Measurements from ENCODE around the gene CTNNA3. TPM values are rescaled to one million over a fixed set of nuclear protein-coding genes. Genes with fewer than 3 reads are reported as not detected.

CTNNA3 gene
- total and polyA plus RNA-seq, 4 experiments from 2014 or later: not detected

DNA sequence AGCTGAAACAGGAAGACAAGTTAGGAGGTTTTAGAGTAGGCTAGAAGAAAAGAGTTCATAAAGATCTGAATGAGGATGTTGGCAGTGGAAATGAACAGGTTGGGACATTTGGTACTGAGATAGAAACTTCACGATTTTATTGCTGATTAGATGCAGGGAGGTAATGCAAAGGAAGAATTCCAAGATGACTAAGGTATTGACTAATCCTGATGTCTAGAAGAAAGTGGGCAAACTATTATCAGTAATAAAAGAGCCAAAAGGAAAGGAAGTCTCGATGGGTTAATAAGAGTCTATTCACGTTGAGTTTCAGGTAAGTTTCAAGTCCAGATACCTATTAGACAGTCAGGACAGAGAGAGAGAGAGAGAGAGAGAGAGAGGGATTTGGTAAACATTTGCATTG lies 1401.5 kb downstream of the CTNNA3 start:
- ChIA-PET CTCF (ENCODE audit: partially characterized antibody) (no interaction called here), POLR2A (ENCODE audit: partially characterized antibody) (no interaction called here)
- no peaks in the 10 kb centered on the region for H3K27me3 ChIP-seq (ENCODE audit: insufficient read depth, low read length)
- no peaks in the 10 kb centered on the region for H3K9me3 ChIP-seq (ENCODE audit: control insufficient read depth in 1 of 2, low read length in 2 of 2)
- no peaks in the 10 kb centered on the region for H3K4me1 ChIP-seq (ENCODE audit: insufficient read depth, low read length)
- no peaks in the 10 kb centered on the region for H3K36me3 ChIP-seq (ENCODE audit: insufficient read depth, low read length)
- no peak overlapping the region for H3K4me3 ChIP-seq (ENCODE audit: low read length in 2 of 2)
- H3K9me3 Mint-ChIP-seq: peaks cover 0 to 3% (median 0%) of the 10 kb centered on the region in 8 donors
- H3K27me3 Mint-ChIP-seq: no peaks in the 10 kb centered on the region
- H3K27ac ChIP-seq (ENCODE audit: low read depth, low read length): no peak overlapping the region
- H3K27ac Mint-ChIP-seq: no peak overlapping the region
- no peaks in the 10 kb centered on the region for H3K4me1 Mint-ChIP-seq
- H3K36me3 Mint-ChIP-seq: no peaks in the 10 kb centered on the region
- no peak overlapping the region for H3K4me3 Mint-ChIP-seq
- intact Hi-C loops (cut with micrococcal nuclease): no loop called here
- DNase-seq: no peak

DNA sequence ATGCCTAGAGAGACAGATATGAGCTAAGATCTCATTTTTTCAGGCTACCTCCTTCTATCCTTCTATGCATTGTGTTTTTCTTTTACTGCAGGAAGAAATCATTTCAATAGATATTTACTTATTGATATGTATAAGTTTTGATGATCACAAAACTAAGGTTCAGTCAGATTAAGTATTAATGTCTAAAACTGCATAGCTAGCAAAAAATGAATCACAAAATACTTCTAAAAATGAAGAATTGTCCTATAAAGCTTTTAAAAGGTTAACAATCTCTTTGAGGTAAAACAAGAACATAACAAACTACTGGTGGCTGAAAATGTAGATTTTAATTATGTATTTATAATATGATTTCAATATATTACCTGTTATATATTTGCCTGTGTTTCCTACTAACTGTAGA lies 1403.1 kb downstream of the CTNNA3 start:
- Histone ChIP-seq H3K4me1 (ENCODE audit: insufficient read depth, low read length) (no peaks in the 10 kb centered on the region), H3K27me3 (ENCODE audit: insufficient read depth, low read length) (no peaks in the 10 kb centered on the region), H3K36me3 (ENCODE audit: insufficient read depth, low read length) (no peaks in the 10 kb centered on the region), H3K27ac (ENCODE audit: low read depth, low read length) (no peak overlapping the region), H3K4me3 (ENCODE audit: low read length in 2 of 2) (no peak overlapping the region), H3K9me3 (ENCODE audit: control insufficient read depth in 1 of 2, low read length in 2 of 2) (no peaks in the 10 kb centered on the region)
- H3K4me1 Mint-ChIP-seq: no peaks in the 10 kb centered on the region
- intact Hi-C loops (cut with micrococcal nuclease): no loop called here
- no peaks in the 10 kb centered on the region for H3K27me3 Mint-ChIP-seq
- no peak overlapping the region for H3K4me3 Mint-ChIP-seq
- DNase-seq: no peak
- no peaks in the 10 kb centered on the region for H3K36me3 Mint-ChIP-seq
- ChIA-PET CTCF (ENCODE audit: partially characterized antibody) (no interaction called here), POLR2A (ENCODE audit: partially characterized antibody) (no interaction called here)
- no peak overlapping the region for H3K27ac Mint-ChIP-seq
- H3K9me3 Mint-ChIP-seq: peaks cover 0 to 3% (median 0%) of the 10 kb centered on the region in 8 donors

- ChIA-PET POLR2A (ENCODE audit: partially characterized antibody) (no interaction called here), CTCF (ENCODE audit: partially characterized antibody) (no interaction called here)
- H3K4me3 ChIP-seq (ENCODE audit: low read length in 2 of 2): no peak overlapping the region
- H3K9me3 ChIP-seq (ENCODE audit: control insufficient read depth in 1 of 2, low read length in 2 of 2): no peaks in the 10 kb centered on the region
- no peaks in the 10 kb centered on the region for H3K36me3 ChIP-seq (ENCODE audit: insufficient read depth, low read length)
- Mint-ChIP-seq H3K27me3 (no peaks in the 10 kb centered on the region), H3K4me3 (no peak overlapping the region), H3K9me3 (peaks cover 0 to 3% (median 0%) of the 10 kb centered on the region in 8 donors), H3K36me3 (no peaks in the 10 kb centered on the region), H3K27ac (no peak overlapping the region), H3K4me1 (no peaks in the 10 kb centered on the region)
- no peaks in the 10 kb centered on the region for H3K4me1 ChIP-seq (ENCODE audit: insufficient read depth, low read length)
- no peak for DNase-seq
- intact Hi-C loops (cut with micrococcal nuclease): no loop called here
- H3K27me3 ChIP-seq (ENCODE audit: insufficient read depth, low read length): no peaks in the 10 kb centered on the region
- no peak overlapping the region for H3K27ac ChIP-seq (ENCODE audit: low read depth, low read length)
These were observed 1403.5 kb downstream of the CTNNA3 start for GRCh38 chr10:66292456-66292855.

DNA sequence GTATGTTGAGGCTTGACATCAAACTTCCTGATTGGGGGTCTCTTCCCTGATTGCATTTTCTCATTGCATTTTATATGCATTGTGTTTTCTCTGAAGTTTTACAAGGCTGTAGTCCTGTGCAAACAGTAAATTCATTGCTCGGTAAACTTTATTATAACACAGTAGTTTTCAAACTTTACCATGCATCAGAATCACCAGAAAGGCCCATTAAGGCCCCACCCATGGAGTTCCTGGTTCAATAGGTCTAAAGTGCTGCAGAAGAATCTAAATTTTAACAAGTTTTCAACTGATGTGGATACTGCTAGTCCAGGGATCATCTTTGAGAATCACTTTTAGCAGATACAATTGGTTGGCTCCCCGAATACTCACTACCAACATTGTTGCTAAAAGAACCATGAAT lies 1404.9 kb downstream of the CTNNA3 start:
- Mint-ChIP-seq H3K27ac (no peak overlapping the region), H3K4me3 (no peak overlapping the region), H3K4me1 (no peaks in the 10 kb centered on the region), H3K27me3 (no peaks in the 10 kb centered on the region), H3K36me3 (no peaks in the 10 kb centered on the region), H3K9me3 (peaks cover 0 to 3% (median 0%) of the 10 kb centered on the region in 8 donors)
- Histone ChIP-seq H3K4me1 (ENCODE audit: insufficient read depth, low read length) (no peaks in the 10 kb centered on the region), H3K4me3 (ENCODE audit: low read length in 2 of 2) (no peak overlapping the region), H3K36me3 (ENCODE audit: insufficient read depth, low read length) (no peaks in the 10 kb centered on the region), H3K9me3 (ENCODE audit: control insufficient read depth in 1 of 2, low read length in 2 of 2) (no peaks in the 10 kb centered on the region), H3K27me3 (ENCODE audit: insufficient read depth, low read length) (no peaks in the 10 kb centered on the region), H3K27ac (ENCODE audit: low read depth, low read length) (no peak overlapping the region)
- ChIA-PET CTCF (ENCODE audit: partially characterized antibody) (no interaction called here), POLR2A (ENCODE audit: partially characterized antibody) (no interaction called here)
- no peak for DNase-seq
- intact Hi-C loops (cut with micrococcal nuclease): no loop called here

GRCh38 chr10:66284621-66285020 lies 1411.4 kb downstream of the CTNNA3 start:
- POLR2A ChIA-PET (ENCODE audit: partially characterized antibody): no interaction called here
- Mint-ChIP-seq H3K9me3 (peaks cover 0 to under 1% (median 0%) of the 10 kb centered on the region in 8 donors), H3K27me3 (no peaks in the 10 kb centered on the region), H3K36me3 (no peaks in the 10 kb centered on the region), H3K4me1 (no peaks in the 10 kb centered on the region), H3K27ac (no peak overlapping the region), H3K4me3 (no peak overlapping the region)
- Histone ChIP-seq H3K27me3 (ENCODE audit: insufficient read depth, low read length) (no peaks in the 10 kb centered on the region), H3K4me1 (ENCODE audit: insufficient read depth, low read length) (no peaks in the 10 kb centered on the region), H3K36me3 (ENCODE audit: insufficient read depth, low read length) (no peaks in the 10 kb centered on the region), H3K4me3 (ENCODE audit: low read length in 2 of 2) (no peak overlapping the region), H3K9me3 (ENCODE audit: control insufficient read depth in 1 of 2, low read length in 2 of 2) (no peaks in the 10 kb centered on the region), H3K27ac (ENCODE audit: low read depth, low read length) (no peak overlapping the region)
- CTCF ChIA-PET (ENCODE audit: partially characterized antibody): no interaction called here
- intact Hi-C loops (cut with micrococcal nuclease): no loop called here
- no peak for DNase-seq

DNA sequence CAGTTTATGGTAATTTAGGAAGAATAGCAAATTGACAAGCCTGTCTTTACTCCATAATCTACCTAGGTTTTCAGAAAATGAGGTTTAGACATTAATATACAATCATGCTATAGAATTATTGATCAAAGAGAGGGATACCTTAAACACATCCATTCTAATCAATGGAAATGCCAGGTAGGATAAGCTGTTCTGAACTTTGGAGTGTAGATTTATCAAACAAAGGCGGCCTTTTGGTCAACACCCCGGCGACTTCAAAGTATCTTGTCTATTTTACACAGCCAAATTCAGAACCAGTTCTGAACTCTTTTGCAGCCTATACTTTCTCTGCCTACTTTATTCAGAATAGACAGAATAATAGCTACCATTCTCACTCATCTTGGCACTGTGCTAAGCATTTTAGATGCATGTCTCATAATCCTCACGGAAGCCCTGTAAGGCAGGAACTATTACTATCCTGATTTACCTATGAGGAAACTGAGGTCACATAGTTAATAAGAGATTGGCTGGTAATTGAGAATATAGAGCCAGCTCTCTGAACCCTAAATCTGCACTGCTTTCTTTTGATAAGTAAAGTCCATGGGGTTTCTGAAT lies 1412.0 kb downstream of the CTNNA3 start:
- no peaks in the 10 kb centered on the region for H3K4me1 Mint-ChIP-seq
- no peak for DNase-seq
- Histone ChIP-seq H3K36me3 (ENCODE audit: insufficient read depth, low read length) (no peaks in the 10 kb centered on the region), H3K27me3 (ENCODE audit: insufficient read depth, low read length) (no peaks in the 10 kb centered on the region), H3K27ac (ENCODE audit: low read depth, low read length) (no peak overlapping the region), H3K9me3 (ENCODE audit: control insufficient read depth in 1 of 2, low read length in 2 of 2) (no peaks in the 10 kb centered on the region), H3K4me1 (ENCODE audit: insufficient read depth, low read length) (no peaks in the 10 kb centered on the region), H3K4me3 (ENCODE audit: low read length in 2 of 2) (no peak overlapping the region)
- intact Hi-C loops (cut with micrococcal nuclease): no loop called here
- ChIA-PET POLR2A (ENCODE audit: partially characterized antibody) (no interaction called here), CTCF (ENCODE audit: partially characterized antibody) (no interaction called here)
- no peak overlapping the region for H3K4me3 Mint-ChIP-seq
- no peaks in the 10 kb centered on the region for H3K27me3 Mint-ChIP-seq
- no peak overlapping the region for H3K27ac Mint-ChIP-seq
- H3K9me3 Mint-ChIP-seq: peaks cover 0 to 4% (median 0%) of the 10 kb centered on the region in 8 donors
- no peaks in the 10 kb centered on the region for H3K36me3 Mint-ChIP-seq

GRCh38 chr10:66283064-66283463 lies 1412.9 kb downstream of the CTNNA3 start:
- H3K9me3 Mint-ChIP-seq: peaks cover 0 to 4% (median 0%) of the 10 kb centered on the region in 8 donors
- no peaks in the 10 kb centered on the region for H3K27me3 Mint-ChIP-seq
- H3K27ac ChIP-seq (ENCODE audit: low read depth, low read length): no peak overlapping the region
- no peaks in the 10 kb centered on the region for H3K36me3 Mint-ChIP-seq
- intact Hi-C loops (cut with micrococcal nuclease): no loop called here
- H3K4me3 Mint-ChIP-seq: no peak overlapping the region
- POLR2A ChIA-PET (ENCODE audit: partially characterized antibody): no interaction called here
- H3K9me3 ChIP-seq (ENCODE audit: control insufficient read depth in 1 of 2, low read length in 2 of 2): no peaks in the 10 kb centered on the region
- no peak for DNase-seq
- H3K4me1 ChIP-seq (ENCODE audit: insufficient read depth, low read length): no peaks in the 10 kb centered on the region
- CTCF ChIA-PET (ENCODE audit: partially characterized antibody): no interaction called here
- H3K27me3 ChIP-seq (ENCODE audit: insufficient read depth, low read length): no peaks in the 10 kb centered on the region
- no peaks in the 10 kb centered on the region for H3K36me3 ChIP-seq (ENCODE audit: insufficient read depth, low read length)
- no peak overlapping the region for H3K4me3 ChIP-seq (ENCODE audit: low read length in 2 of 2)
- H3K4me1 Mint-ChIP-seq: no peaks in the 10 kb centered on the region
- H3K27ac Mint-ChIP-seq: no peak overlapping the region

DNA sequence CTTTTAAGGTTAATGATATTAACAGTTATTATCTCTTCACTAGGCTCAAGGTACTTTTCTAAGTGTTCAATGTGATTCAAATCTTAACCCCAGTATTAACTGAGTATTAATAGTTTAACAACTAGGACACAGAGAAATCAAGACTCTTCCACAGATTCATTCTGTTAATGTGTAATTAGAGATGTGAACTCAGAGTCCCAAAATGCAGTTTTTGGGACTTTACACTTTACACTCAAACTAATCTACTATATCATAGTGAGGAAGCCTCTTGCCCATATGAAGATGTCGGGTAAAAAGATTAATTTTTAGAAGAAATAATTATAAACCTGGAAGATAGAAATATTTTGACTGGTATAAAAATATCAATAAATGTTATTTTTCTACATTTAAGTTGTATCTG lies 1414.7 kb downstream of the CTNNA3 start:
- H3K4me3 Mint-ChIP-seq: no peak overlapping the region
- Histone ChIP-seq H3K27ac (ENCODE audit: low read depth, low read length) (no peak overlapping the region), H3K9me3 (ENCODE audit: control insufficient read depth in 1 of 2, low read length in 2 of 2) (no peaks in the 10 kb centered on the region), H3K4me1 (ENCODE audit: insufficient read depth, low read length) (no peaks in the 10 kb centered on the region), H3K4me3 (ENCODE audit: low read length in 2 of 2) (no peak overlapping the region), H3K36me3 (ENCODE audit: insufficient read depth, low read length) (no peaks in the 10 kb centered on the region), H3K27me3 (ENCODE audit: insufficient read depth, low read length) (no peaks in the 10 kb centered on the region)
- H3K27ac Mint-ChIP-seq: no peak overlapping the region
- intact Hi-C loops (cut with micrococcal nuclease): no loop called here
- no peaks in the 10 kb centered on the region for H3K27me3 Mint-ChIP-seq
- ChIA-PET POLR2A (ENCODE audit: partially characterized antibody) (no interaction called here), CTCF (ENCODE audit: partially characterized antibody) (no interaction called here)
- no peaks in the 10 kb centered on the region for H3K4me1 Mint-ChIP-seq
- peaks cover 0 to 4% (median 0%) of the 10 kb centered on the region in 8 donors for H3K9me3 Mint-ChIP-seq
- DNase-seq: no peak
- H3K36me3 Mint-ChIP-seq: no peaks in the 10 kb centered on the region
